Gastroesophageal sphincter (tissue), 3 donors: ENCODE data around the gene ZNF236.

ENCODE experiments used
- EP300 ChIP-seq: sonication (generic); formaldehyde crosslinking; IDR thresholded peaks from one replicate; pipeline ENCODE4 v1.6.1; 2017; ENCODE audit warnings: antibody characterized with exemption, mild to moderate bottlenecking
- POLR2A ChIP-seq, 2 donors: fragments of 450-650 bp; IDR thresholded peaks; one replicate each; pipeline ENCODE4 v1.6.1; 2017; ENCODE audit warnings: antibody characterized with exemption in 2 of 2, mild to moderate bottlenecking in 2 of 2, moderate library complexity in 1 of 2
- TF ChIP-seq, protein P1 (sequence below), 4 experiments: fragments of 200-600 bp in 2 of 4; fragments of 450-650 bp in 2 of 4; sonication (generic) in 1 of 4; IDR thresholded peaks; one replicate each; pipeline ENCODE4 v1.5.1; 2017 to 2019; ENCODE audit warnings: antibody characterized with exemption in 4 of 4, mild to moderate bottlenecking in 2 of 4, moderate library complexity in 2 of 4

DNA sequence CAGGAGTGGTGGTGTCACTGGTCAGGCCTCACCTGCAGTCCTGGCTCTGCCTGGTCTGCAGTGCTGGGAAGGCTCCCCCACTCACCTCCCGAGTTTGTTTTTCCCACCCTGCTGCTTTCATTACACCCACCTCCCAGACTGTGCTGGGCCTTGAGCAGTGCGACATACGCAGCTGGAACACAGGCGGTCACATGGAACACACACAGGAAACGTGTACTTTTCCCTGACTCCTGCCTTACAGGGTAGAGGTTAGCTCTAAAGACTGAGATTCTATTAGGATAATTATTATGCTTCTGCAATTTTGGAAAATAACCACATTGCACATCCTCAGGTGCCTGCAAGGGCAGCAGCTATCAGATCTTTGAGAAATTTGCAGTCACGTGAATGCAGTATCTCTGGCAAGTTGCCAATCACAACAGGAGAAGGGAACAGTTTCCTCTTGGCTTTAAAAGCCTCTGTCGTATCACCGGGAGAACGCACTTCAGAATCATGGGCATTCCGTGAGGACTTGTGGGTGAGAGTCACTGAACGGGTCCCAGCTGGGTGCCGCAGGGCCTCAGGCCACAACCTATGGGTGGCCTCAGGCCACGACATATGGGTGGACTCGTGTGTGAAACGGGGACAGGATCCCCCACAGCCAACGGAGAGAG lies 136.5 kb downstream of the ZNF236 start:
- TF ChIP-seq, protein P1, sequence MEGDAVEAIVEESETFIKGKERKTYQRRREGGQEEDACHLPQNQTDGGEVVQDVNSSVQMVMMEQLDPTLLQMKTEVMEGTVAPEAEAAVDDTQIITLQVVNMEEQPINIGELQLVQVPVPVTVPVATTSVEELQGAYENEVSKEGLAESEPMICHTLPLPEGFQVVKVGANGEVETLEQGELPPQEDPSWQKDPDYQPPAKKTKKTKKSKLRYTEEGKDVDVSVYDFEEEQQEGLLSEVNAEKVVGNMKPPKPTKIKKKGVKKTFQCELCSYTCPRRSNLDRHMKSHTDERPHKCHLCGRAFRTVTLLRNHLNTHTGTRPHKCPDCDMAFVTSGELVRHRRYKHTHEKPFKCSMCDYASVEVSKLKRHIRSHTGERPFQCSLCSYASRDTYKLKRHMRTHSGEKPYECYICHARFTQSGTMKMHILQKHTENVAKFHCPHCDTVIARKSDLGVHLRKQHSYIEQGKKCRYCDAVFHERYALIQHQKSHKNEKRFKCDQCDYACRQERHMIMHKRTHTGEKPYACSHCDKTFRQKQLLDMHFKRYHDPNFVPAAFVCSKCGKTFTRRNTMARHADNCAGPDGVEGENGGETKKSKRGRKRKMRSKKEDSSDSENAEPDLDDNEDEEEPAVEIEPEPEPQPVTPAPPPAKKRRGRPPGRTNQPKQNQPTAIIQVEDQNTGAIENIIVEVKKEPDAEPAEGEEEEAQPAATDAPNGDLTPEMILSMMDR (IDR thresholded peaks at IDR 0.05): no peak
- TF ChIP-seq EP300 (no peak), POLR2A (IDR thresholded peaks at IDR 0.05) (no peak)
